ENCODE measurements around the gene TMEM63A.

The TMEM63A gene

DNA sequence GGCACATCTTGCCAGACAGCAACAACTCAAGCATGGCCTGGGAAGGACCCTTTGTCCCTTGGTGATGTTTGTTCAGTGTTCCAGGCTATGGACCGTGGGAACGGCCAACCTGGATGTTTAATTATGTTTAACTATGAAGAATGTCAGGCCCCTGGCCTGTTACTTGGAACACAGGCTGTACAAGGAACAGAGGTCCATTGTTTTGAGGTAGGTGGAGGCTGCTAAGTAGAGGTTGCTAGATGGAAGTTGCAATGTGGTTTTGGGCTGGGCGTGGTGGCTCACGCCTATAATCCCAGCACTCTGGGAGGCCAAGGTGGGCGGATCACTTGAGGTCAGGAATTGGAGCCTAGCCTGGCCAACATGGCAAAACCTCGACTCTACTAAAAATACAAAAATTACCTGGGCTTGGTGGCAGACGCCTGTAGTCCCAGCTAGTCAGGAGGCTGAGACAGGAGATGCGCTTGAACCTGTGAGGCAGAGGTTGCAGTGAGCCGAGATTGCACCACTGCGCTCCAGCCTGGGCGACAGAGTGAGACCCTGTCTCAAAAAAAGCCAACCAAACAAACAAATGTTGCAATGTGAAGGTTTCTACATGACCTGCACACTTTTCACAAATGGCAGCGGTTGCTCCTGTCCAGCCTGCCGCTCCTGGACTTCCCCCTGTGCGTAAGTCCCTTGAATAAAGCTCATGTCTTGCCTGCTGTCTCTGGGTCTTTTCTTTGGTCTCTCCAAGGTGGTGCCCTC lies 9.2 kb upstream of the TMEM63A start:
- Histone ChIP-seq H3K4me3 (ENCODE audit: low read depth, low read length, poor library complexity, severe bottlenecking) (no peak overlapping the region), H3K9me3 (ENCODE audit: low read length) (no peaks in the 10 kb centered on the region), H3K27me3 (ENCODE audit: insufficient read depth, low read length) (no peaks in the 10 kb centered on the region; the same call in 1 of the 2 replicates), H3K4me2 (ENCODE audit: low read length) (no peak overlapping the region), H3K9ac (ENCODE audit: low read length) (no peak overlapping the region), H3K27ac (ENCODE audit: low read depth, low read length, poor library complexity, severe bottlenecking) (no peak overlapping the region), H3F3A (ENCODE audit: insufficient read depth, low read length) (no peaks in the 10 kb centered on the region), H4K20me1 (ENCODE audit: insufficient read depth, low read length) (no peaks in the 10 kb centered on the region), H3K36me3 (ENCODE audit: insufficient read depth, low read length) (no peaks in the 10 kb centered on the region), H3K9me2 (ENCODE audit: low read depth, low read length) (no peaks in the 10 kb centered on the region), H2AFZ (ENCODE audit: low read length) (no peak overlapping the region), H3K79me2 (ENCODE audit: insufficient read depth, low read length) (no peaks in the 10 kb centered on the region), H3K4me1 (ENCODE audit: insufficient read depth, low read length, severe bottlenecking) (peaks cover 7% of the 10 kb centered on the region)
- TF ChIP-seq, protein P1, sequence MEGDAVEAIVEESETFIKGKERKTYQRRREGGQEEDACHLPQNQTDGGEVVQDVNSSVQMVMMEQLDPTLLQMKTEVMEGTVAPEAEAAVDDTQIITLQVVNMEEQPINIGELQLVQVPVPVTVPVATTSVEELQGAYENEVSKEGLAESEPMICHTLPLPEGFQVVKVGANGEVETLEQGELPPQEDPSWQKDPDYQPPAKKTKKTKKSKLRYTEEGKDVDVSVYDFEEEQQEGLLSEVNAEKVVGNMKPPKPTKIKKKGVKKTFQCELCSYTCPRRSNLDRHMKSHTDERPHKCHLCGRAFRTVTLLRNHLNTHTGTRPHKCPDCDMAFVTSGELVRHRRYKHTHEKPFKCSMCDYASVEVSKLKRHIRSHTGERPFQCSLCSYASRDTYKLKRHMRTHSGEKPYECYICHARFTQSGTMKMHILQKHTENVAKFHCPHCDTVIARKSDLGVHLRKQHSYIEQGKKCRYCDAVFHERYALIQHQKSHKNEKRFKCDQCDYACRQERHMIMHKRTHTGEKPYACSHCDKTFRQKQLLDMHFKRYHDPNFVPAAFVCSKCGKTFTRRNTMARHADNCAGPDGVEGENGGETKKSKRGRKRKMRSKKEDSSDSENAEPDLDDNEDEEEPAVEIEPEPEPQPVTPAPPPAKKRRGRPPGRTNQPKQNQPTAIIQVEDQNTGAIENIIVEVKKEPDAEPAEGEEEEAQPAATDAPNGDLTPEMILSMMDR (IDR thresholded peaks at IDR 0.05; ENCODE audit: low read length) = no peak
- TF ChIP-seq EZH2 (IDR thresholded peaks at IDR 0.05; ENCODE audit: borderline replicate concordance, low read length) = no peak

DNA sequence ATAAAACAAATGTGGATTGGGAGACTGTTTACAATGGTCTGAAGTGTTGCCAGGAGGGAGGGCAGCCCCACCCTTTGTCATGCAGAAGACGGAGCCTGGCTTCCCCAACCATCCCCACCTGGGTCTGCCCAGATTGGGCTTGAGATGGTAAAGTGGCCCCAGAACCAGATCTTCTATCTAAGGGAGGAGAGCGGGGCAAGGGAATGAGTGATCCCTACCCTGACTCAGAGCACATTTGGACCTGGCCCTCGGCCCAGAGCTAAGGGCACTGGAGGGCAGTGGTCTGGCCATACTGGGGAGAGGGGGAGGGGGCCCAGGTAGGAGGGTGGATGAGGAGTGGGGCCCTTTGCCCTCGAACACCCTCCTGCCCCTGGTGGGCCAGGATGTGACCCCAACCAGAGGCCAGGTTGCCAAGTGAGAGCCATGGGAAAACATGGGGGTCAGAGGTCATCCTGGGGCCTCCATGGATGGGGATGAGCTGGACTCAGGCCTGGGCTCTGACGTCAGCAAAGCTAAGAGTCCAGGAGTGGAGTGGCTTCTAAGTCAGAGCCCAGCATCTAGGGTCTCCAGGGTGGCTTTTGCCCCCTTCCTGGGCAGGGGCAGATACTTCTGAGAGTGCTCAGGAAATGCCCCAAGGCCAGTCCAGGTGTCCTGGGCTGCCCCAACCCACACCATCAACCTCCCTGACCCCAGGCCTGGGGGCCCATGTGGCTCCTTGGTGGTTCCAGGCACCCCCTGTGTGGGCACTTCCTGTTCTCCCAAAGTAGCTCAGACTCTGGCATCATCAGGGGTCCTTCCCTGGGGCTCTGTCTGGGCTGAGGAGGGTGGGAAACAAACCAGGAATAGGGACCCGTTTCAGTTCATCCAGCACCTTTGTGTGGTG lies 8.4 kb upstream of the TMEM63A start:
- Histone ChIP-seq H3K9me3 (ENCODE audit: low read length) (no peaks in the 10 kb centered on the region), H3K36me3 (ENCODE audit: insufficient read depth, low read length) (no peaks in the 10 kb centered on the region), H2AFZ (ENCODE audit: low read length) (no peak overlapping the region), H3K79me2 (ENCODE audit: insufficient read depth, low read length) (no peaks in the 10 kb centered on the region), H3K4me2 (ENCODE audit: low read length) (no peak overlapping the region), H3K4me3 (ENCODE audit: low read depth, low read length, poor library complexity, severe bottlenecking) (no peak overlapping the region), H3K27ac (ENCODE audit: low read depth, low read length, poor library complexity, severe bottlenecking) (no peak overlapping the region), H3K4me1 (ENCODE audit: insufficient read depth, low read length, severe bottlenecking) (no peaks in the 10 kb centered on the region), H3K27me3 (ENCODE audit: insufficient read depth, low read length) (no peaks in the 10 kb centered on the region; the same call in 1 of the 2 replicates), H3K9ac (ENCODE audit: low read length) (no peak overlapping the region), H4K20me1 (ENCODE audit: insufficient read depth, low read length) (no peaks in the 10 kb centered on the region), H3K9me2 (ENCODE audit: low read depth, low read length) (no peaks in the 10 kb centered on the region), H3F3A (ENCODE audit: insufficient read depth, low read length) (no peaks in the 10 kb centered on the region)
- no peak for TF ChIP-seq EZH2 (IDR thresholded peaks at IDR 0.05; ENCODE audit: borderline replicate concordance, low read length)
- TF ChIP-seq, protein P1 (IDR thresholded peaks at IDR 0.05; ENCODE audit: low read length) = no peak

- Histone ChIP-seq H3K27ac (ENCODE audit: low read depth, low read length, poor library complexity, severe bottlenecking) (no peak overlapping the region), H3K79me2 (ENCODE audit: insufficient read depth, low read length) (no peaks in the 10 kb centered on the region), H3K4me1 (ENCODE audit: insufficient read depth, low read length, severe bottlenecking) (no peaks in the 10 kb centered on the region), H2AFZ (ENCODE audit: low read length) (no peak overlapping the region), H3F3A (ENCODE audit: insufficient read depth, low read length) (no peaks in the 10 kb centered on the region), H3K4me3 (ENCODE audit: low read depth, low read length, poor library complexity, severe bottlenecking) (no peak overlapping the region), H3K9me3 (ENCODE audit: low read length) (no peaks in the 10 kb centered on the region), H3K27me3 (ENCODE audit: insufficient read depth, low read length) (no peaks in the 10 kb centered on the region; the same call in 1 of the 2 replicates), H4K20me1 (ENCODE audit: insufficient read depth, low read length) (no peaks in the 10 kb centered on the region), H3K9me2 (ENCODE audit: low read depth, low read length) (no peaks in the 10 kb centered on the region), H3K9ac (ENCODE audit: low read length) (no peak overlapping the region), H3K4me2 (ENCODE audit: low read length) (no peak overlapping the region), H3K36me3 (ENCODE audit: insufficient read depth, low read length) (no peaks in the 10 kb centered on the region)
- TF ChIP-seq EZH2 (IDR thresholded peaks at IDR 0.05; ENCODE audit: borderline replicate concordance, low read length) = no peak
- TF ChIP-seq, protein P1 (IDR thresholded peaks at IDR 0.05; ENCODE audit: low read length) = no peak
Measured at GRCh38 chr1:225889743-225890142, 7.6 kb upstream of the TMEM63A start.

Measured in OCI-LY1 (cell line).